ENCODE results near the gene EPX.

Gene EPX

DNA sequence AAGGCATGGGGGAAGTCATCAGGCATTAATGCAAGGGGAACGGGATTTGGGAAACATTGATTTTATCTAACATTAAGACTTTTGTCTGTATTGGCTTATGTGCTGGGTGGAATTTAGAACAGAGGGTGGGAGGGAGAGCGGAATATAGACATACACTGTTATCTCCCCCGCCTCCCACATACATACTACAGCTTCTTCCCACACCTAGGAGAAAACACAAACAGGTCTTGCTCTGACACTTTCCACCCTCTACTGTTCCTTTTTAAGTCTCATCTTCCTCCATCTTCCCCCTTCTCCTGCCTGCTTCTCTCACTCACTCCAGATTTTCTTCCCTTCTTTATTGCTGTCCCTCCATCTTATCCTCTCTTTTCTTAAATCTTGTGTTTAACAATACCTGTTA, 43.9 kb upstream of the EPX start:
- Histone ChIP-seq H2AK5ac (ENCODE audit: low read length, severe bottlenecking) (no peak overlapping the region), H2BK12ac (ENCODE audit: low read length in 2 of 2) (no peak overlapping the region), H2AFZ (ENCODE audit: low read depth, low read length) (no peak overlapping the region), H2BK120ac (ENCODE audit: low read depth, low read length) (no peak overlapping the region), H4K91ac (ENCODE audit: low read length) (no peak overlapping the region), H3K9ac (ENCODE audit: low read length) (no peak overlapping the region), H3K4me3 (ENCODE audit: insufficient read depth in 1 of 2, low read depth in 1 of 2, low read length in 2 of 2) (no peak overlapping the region), H3K4ac (ENCODE audit: low read depth in 1 of 2, low read length in 2 of 2) (no peak overlapping the region), H3K79me1 (replicated peaks; ENCODE audit: low read length, poor library complexity, severe bottlenecking) (no peaks in the 10 kb centered on the region), H3K4me2 (ENCODE audit: low read length, poor library complexity, severe bottlenecking) (no peak overlapping the region), H3K9me3 (ENCODE audit: control insufficient read depth, low read length) (peaks cover 19% of the 10 kb centered on the region), H2BK15ac (ENCODE audit: low read depth, poor library complexity, severe bottlenecking) (no peak overlapping the region), H3K4me1 (ENCODE audit: control insufficient read depth, insufficient read depth, low read depth, low read length) (no peaks in the 10 kb centered on the region), H3K18ac (ENCODE audit: low read depth in 1 of 2, low read length in 2 of 2) (no peak overlapping the region), H4K8ac (ENCODE audit: low read length) (no peak overlapping the region), H3K27ac (ENCODE audit: low read length, poor library complexity, severe bottlenecking) (no peak overlapping the region), H3K23ac (ENCODE audit: low read length in 2 of 2) (no peak overlapping the region), H3K27me3 (ENCODE audit: control insufficient read depth in 1 of 2, insufficient read depth in 1 of 2, low read length in 2 of 2) (peaks cover 26 to 45% of the 10 kb centered on the region in 2 experiments), H2BK5ac (ENCODE audit: low read depth, low read length, poor library complexity, severe bottlenecking) (no peak overlapping the region), H3K36me3 (ENCODE audit: control insufficient read depth in 1 of 2, insufficient read depth in 2 of 2, low read depth in 1 of 2, low read length in 2 of 2) (no peaks in the 10 kb centered on the region), H3K14ac (ENCODE audit: low read length in 2 of 2) (no peak overlapping the region)
- WGBS = 27% methylated on average over 1 of the region's 3 CpGs
- DNase-seq = no peak

GRCh38 chr17:58150394-58150793, 42.1 kb upstream of the EPX start:
- no peak overlapping the region for H3K18ac ChIP-seq (ENCODE audit: low read depth in 1 of 2, low read length in 2 of 2)
- H3K79me1 ChIP-seq (replicated peaks; ENCODE audit: low read length, poor library complexity, severe bottlenecking) = no peaks in the 10 kb centered on the region
- no peak overlapping the region for H2AFZ ChIP-seq (ENCODE audit: low read depth, low read length)
- no peak overlapping the region for H3K4me3 ChIP-seq (ENCODE audit: insufficient read depth in 1 of 2, low read depth in 1 of 2, low read length in 2 of 2)
- WGBS = 62% methylated on average over 6 of the region's 6 CpGs
- no peak overlapping the region for H3K27ac ChIP-seq (ENCODE audit: low read length, poor library complexity, severe bottlenecking)
- H3K9ac ChIP-seq (ENCODE audit: low read length) = no peak overlapping the region
- no peak overlapping the region for H2BK120ac ChIP-seq (ENCODE audit: low read depth, low read length)
- no peak for DNase-seq
- H2BK12ac ChIP-seq (ENCODE audit: low read length in 2 of 2) = no peak overlapping the region
- no peak overlapping the region for H4K8ac ChIP-seq (ENCODE audit: low read length)
- H3K27me3 ChIP-seq (ENCODE audit: control insufficient read depth in 1 of 2, insufficient read depth in 1 of 2, low read length in 2 of 2) = peaks cover 34 to 63% of the 10 kb centered on the region in 2 experiments
- no peaks in the 10 kb centered on the region for H3K36me3 ChIP-seq (ENCODE audit: control insufficient read depth in 1 of 2, insufficient read depth in 2 of 2, low read depth in 1 of 2, low read length in 2 of 2)
- no peak overlapping the region for H2AK5ac ChIP-seq (ENCODE audit: low read length, severe bottlenecking)
- no peak overlapping the region for H4K91ac ChIP-seq (ENCODE audit: low read length)
- H2BK5ac ChIP-seq (ENCODE audit: low read depth, low read length, poor library complexity, severe bottlenecking) = no peak overlapping the region
- no peak overlapping the region for H3K4me2 ChIP-seq (ENCODE audit: low read length, poor library complexity, severe bottlenecking)
- H3K4ac ChIP-seq (ENCODE audit: low read depth in 1 of 2, low read length in 2 of 2) = no peak overlapping the region
- H3K4me1 ChIP-seq (ENCODE audit: control insufficient read depth, insufficient read depth, low read depth, low read length) = no peaks in the 10 kb centered on the region
- no peak overlapping the region for H2BK15ac ChIP-seq (ENCODE audit: low read depth, poor library complexity, severe bottlenecking)
- H3K9me3 ChIP-seq (ENCODE audit: control insufficient read depth, low read length) = peaks cover 7% of the 10 kb centered on the region
- H3K14ac ChIP-seq (ENCODE audit: low read length in 2 of 2) = no peak overlapping the region
- H3K23ac ChIP-seq (ENCODE audit: low read length in 2 of 2) = no peak overlapping the region

- Histone ChIP-seq H3K23ac (ENCODE audit: low read length in 2 of 2) (no peak overlapping the region), H3K27ac (ENCODE audit: low read length, poor library complexity, severe bottlenecking) (no peak overlapping the region), H4K91ac (ENCODE audit: low read length) (no peak overlapping the region), H3K4me3 (ENCODE audit: insufficient read depth in 1 of 2, low read depth in 1 of 2, low read length in 2 of 2) (no peak overlapping the region), H3K9ac (ENCODE audit: low read length) (no peak overlapping the region), H3K4me2 (ENCODE audit: low read length, poor library complexity, severe bottlenecking) (no peak overlapping the region), H3K14ac (ENCODE audit: low read length in 2 of 2) (no peak overlapping the region), H2AFZ (ENCODE audit: low read depth, low read length) (no peak overlapping the region), H3K9me3 (ENCODE audit: control insufficient read depth, low read length) (no peaks in the 10 kb centered on the region), H3K4me1 (ENCODE audit: control insufficient read depth, insufficient read depth, low read depth, low read length) (peaks cover 7% of the 10 kb centered on the region), H3K27me3 (ENCODE audit: control insufficient read depth in 1 of 2, insufficient read depth in 1 of 2, low read length in 2 of 2) (peaks cover 53 to 81% of the 10 kb centered on the region in 2 experiments), H2BK120ac (ENCODE audit: low read depth, low read length) (no peak overlapping the region), H4K8ac (ENCODE audit: low read length) (no peak overlapping the region), H2BK15ac (ENCODE audit: low read depth, poor library complexity, severe bottlenecking) (no peak overlapping the region), H3K18ac (ENCODE audit: low read depth in 1 of 2, low read length in 2 of 2) (no peak overlapping the region), H3K36me3 (ENCODE audit: control insufficient read depth in 1 of 2, insufficient read depth in 2 of 2, low read depth in 1 of 2, low read length in 2 of 2) (no peaks in the 10 kb centered on the region), H3K4ac (ENCODE audit: low read depth in 1 of 2, low read length in 2 of 2) (no peak overlapping the region), H2AK5ac (ENCODE audit: low read length, severe bottlenecking) (no peak overlapping the region), H3K79me1 (replicated peaks; ENCODE audit: low read length, poor library complexity, severe bottlenecking) (no peaks in the 10 kb centered on the region), H2BK5ac (ENCODE audit: low read depth, low read length, poor library complexity, severe bottlenecking) (no peak overlapping the region), H2BK12ac (ENCODE audit: low read length in 2 of 2) (no peak overlapping the region)
- DNase-seq = no peak
- WGBS = 78% methylated on average over 2 of the region's 2 CpGs
These were observed 39.5 kb upstream of the EPX start for GRCh38 chr17:58153046-58153445.

DNA sequence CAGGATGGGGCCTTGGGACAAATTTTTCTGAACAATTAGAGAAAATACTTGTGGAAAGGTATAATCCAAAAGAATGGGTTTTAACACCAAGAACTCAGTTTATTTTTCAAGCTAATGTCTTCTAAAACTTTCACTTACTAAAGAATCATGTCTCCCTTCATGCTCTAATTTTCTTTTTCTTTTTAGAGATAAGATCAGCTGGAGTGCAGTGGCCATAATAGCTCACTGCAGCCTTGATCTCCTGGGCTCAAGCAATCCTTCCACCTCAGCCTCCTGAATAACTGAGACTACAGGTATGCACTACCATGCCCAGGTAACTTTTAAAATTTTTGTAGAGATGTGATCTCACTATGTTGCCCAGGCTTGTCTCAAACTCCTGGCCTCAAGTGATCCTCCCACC, 38.9 kb upstream of the EPX start:
- DNase-seq = no peak
- Histone ChIP-seq H3K79me1 (replicated peaks; ENCODE audit: low read length, poor library complexity, severe bottlenecking) (no peaks in the 10 kb centered on the region), H3K36me3 (ENCODE audit: control insufficient read depth in 1 of 2, insufficient read depth in 2 of 2, low read depth in 1 of 2, low read length in 2 of 2) (no peaks in the 10 kb centered on the region), H3K4me3 (ENCODE audit: insufficient read depth in 1 of 2, low read depth in 1 of 2, low read length in 2 of 2) (no peak overlapping the region), H3K14ac (ENCODE audit: low read length in 2 of 2) (no peak overlapping the region), H4K8ac (ENCODE audit: low read length) (no peak overlapping the region), H2BK120ac (ENCODE audit: low read depth, low read length) (no peak overlapping the region), H3K9ac (ENCODE audit: low read length) (no peak overlapping the region), H3K27ac (ENCODE audit: low read length, poor library complexity, severe bottlenecking) (no peak overlapping the region), H3K18ac (ENCODE audit: low read depth in 1 of 2, low read length in 2 of 2) (no peak overlapping the region), H3K4me1 (ENCODE audit: control insufficient read depth, insufficient read depth, low read depth, low read length) (peaks cover 7% of the 10 kb centered on the region), H3K23ac (ENCODE audit: low read length in 2 of 2) (no peak overlapping the region), H3K4me2 (ENCODE audit: low read length, poor library complexity, severe bottlenecking) (no peak overlapping the region), H2BK15ac (ENCODE audit: low read depth, poor library complexity, severe bottlenecking) (no peak overlapping the region), H2BK12ac (ENCODE audit: low read length in 2 of 2) (no peak overlapping the region), H3K4ac (ENCODE audit: low read depth in 1 of 2, low read length in 2 of 2) (no peak overlapping the region), H3K9me3 (ENCODE audit: control insufficient read depth, low read length) (no peaks in the 10 kb centered on the region), H2BK5ac (ENCODE audit: low read depth, low read length, poor library complexity, severe bottlenecking) (no peak overlapping the region), H3K27me3 (ENCODE audit: control insufficient read depth in 1 of 2, insufficient read depth in 1 of 2, low read length in 2 of 2) (peaks cover 52 to 79% of the 10 kb centered on the region in 2 experiments), H2AK5ac (ENCODE audit: low read length, severe bottlenecking) (no peak overlapping the region), H4K91ac (ENCODE audit: low read length) (no peak overlapping the region), H2AFZ (ENCODE audit: low read depth, low read length) (no peak overlapping the region)

Measured in mesenchymal stem cell (in vitro differentiated cells and primary cell).